ENCODE data around the gene ADAM30. TPM values are rescaled to one million over a fixed set of nuclear protein-coding genes. Genes with fewer than 3 reads are reported as not detected.

ADAM30 gene
- total and polyA plus RNA-seq, 2 experiments from 2014 or later = not detected

- Histone ChIP-seq H3K4me3 (no peak overlapping the region), H3K36me3 (ENCODE audit: low read depth) (peaks cover 83% of the 10 kb centered on the region), H3K9me2 (ENCODE audit: insufficient read depth) (no peaks in the 10 kb centered on the region), H3K27me3 (replicated peaks; ENCODE audit: insufficient read depth) (no peaks in the 10 kb centered on the region), H3K9me3 (ENCODE audit: low read depth) (no peaks in the 10 kb centered on the region), H3K4me1 (ENCODE audit: insufficient read depth) (no peaks in the 10 kb centered on the region), H3K27ac (no peak overlapping the region), H2AFZ (no peak overlapping the region), H3K9ac (no peak overlapping the region), H3K79me2 (ENCODE audit: insufficient read depth) (no peaks in the 10 kb centered on the region), H3K4me2 (ENCODE audit: unreplicated experiment) (no peak overlapping the region), H4K20me1 (ENCODE audit: insufficient read depth) (no peaks in the 10 kb centered on the region), H3F3A (ENCODE audit: insufficient read depth) (no peaks in the 10 kb centered on the region)
- no peak for DNase-seq
- 98% methylated on average over 7 of the region's 7 CpGs for WGBS, 2 experiments (ENCODE audit: low coverage in 1 of 2, low lambda C conversion rate in 2 of 2, missing lambda C conversion rate in 2 of 2)
- in situ Hi-C loops (cut with MboI) = no loop called here
- no peak for TF ChIP-seq EZH2 (IDR thresholded peaks at IDR 0.05; ENCODE audit: insufficient read depth, poor library complexity, severe bottlenecking)
- TF ChIP-seq EZH2phosphoT487 (IDR thresholded peaks at IDR 0.05; ENCODE audit: insufficient read depth, low read depth) = no peak
Measured at GRCh38 chr1:119918301-119918700, 22.0 kb upstream of the ADAM30 start.

DNA sequence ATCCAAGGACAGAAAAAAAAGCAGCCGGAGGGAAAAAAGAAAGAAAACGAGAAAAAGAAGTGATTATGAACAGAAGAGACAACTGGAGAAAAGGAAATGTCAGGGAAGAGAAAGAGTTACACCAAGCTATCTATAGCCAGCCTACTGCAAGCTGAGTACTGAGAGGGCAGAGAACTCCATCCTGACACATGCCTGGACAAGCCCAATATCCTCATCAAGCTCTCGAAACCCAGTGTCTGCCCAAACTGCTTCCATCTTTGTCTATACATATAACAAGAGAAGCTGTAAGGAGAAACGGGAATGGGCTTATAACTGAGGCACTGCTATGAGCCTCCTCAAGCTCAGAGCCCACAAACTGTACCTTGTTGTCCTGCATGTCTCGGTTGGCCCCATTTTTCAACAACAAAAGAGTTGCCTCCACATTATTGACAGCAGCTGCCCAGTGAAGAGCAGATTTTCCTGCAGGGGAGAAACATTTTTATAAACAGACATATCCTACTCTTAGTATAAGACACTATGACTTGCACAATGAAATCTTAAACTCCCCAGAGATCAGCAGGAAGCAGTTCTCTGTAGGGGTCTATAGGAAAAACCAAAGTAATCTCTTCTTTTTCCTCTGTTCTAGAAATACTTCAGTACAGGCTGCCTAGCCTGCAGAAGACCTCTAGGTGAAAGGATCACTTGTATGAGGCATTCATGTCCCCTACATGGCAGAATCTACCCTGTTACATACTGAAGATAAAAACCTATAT, 21.2 kb upstream of the ADAM30 start:
- in situ Hi-C loops (cut with MboI) = no loop called here
- Histone ChIP-seq H3K9ac (no peak overlapping the region), H3K4me2 (ENCODE audit: unreplicated experiment) (no peak overlapping the region), H3F3A (ENCODE audit: insufficient read depth) (no peaks in the 10 kb centered on the region), H2AFZ (no peak overlapping the region), H3K9me3 (ENCODE audit: low read depth) (no peaks in the 10 kb centered on the region), H3K27me3 (replicated peaks; ENCODE audit: insufficient read depth) (no peaks in the 10 kb centered on the region), H4K20me1 (ENCODE audit: insufficient read depth) (no peaks in the 10 kb centered on the region), H3K4me1 (ENCODE audit: insufficient read depth) (no peaks in the 10 kb centered on the region), H3K27ac (no peak overlapping the region), H3K9me2 (ENCODE audit: insufficient read depth) (no peaks in the 10 kb centered on the region), H3K79me2 (ENCODE audit: insufficient read depth) (no peaks in the 10 kb centered on the region), H3K4me3 (no peak overlapping the region), H3K36me3 (ENCODE audit: low read depth) (peaks cover 81% of the 10 kb centered on the region)
- WGBS, 2 experiments (ENCODE audit: low coverage in 1 of 2, low lambda C conversion rate in 2 of 2, missing lambda C conversion rate in 2 of 2) = 92 to 97% methylated on average over 5 of the region's 5 CpGs
- TF ChIP-seq EZH2phosphoT487 (IDR thresholded peaks at IDR 0.05; ENCODE audit: insufficient read depth, low read depth) (no peak), EZH2 (IDR thresholded peaks at IDR 0.05; ENCODE audit: insufficient read depth, poor library complexity, severe bottlenecking) (no peak)
- no peak for DNase-seq

DNA sequence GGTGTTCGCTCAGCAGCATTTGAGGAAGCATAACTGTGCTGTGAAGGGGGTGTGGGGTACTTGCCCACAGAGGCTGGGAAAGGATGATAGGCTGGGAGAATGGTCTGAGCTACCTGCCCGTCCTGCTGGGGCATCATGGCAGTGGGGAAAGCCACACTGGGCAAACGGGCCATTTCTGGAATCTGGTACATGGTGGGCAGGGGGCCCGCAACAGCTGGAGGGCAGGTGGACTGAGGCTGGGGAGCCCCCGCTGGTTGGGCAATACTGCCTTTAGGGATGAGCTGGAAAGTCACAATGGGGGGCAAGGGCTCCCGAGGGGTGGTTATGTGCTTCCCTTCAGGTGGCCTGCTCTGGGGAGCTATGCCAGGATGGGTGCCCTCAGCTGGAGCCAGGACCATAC, 19.2 kb upstream of the ADAM30 start:
- no peaks in the 10 kb centered on the region for H3K27me3 ChIP-seq (replicated peaks; ENCODE audit: insufficient read depth)
- in situ Hi-C loops (cut with MboI) = no loop called here
- no peak overlapping the region for H2AFZ ChIP-seq
- no peak for DNase-seq
- no peak overlapping the region for H3K4me3 ChIP-seq
- H3K4me2 ChIP-seq (ENCODE audit: unreplicated experiment) = no peak overlapping the region
- TF ChIP-seq EZH2phosphoT487 (IDR thresholded peaks at IDR 0.05; ENCODE audit: insufficient read depth, low read depth) (no peak), EZH2 (IDR thresholded peaks at IDR 0.05; ENCODE audit: insufficient read depth, poor library complexity, severe bottlenecking) (no peak)
- no peaks in the 10 kb centered on the region for H3F3A ChIP-seq (ENCODE audit: insufficient read depth)
- H3K4me1 ChIP-seq (ENCODE audit: insufficient read depth) = no peaks in the 10 kb centered on the region
- H4K20me1 ChIP-seq (ENCODE audit: insufficient read depth) = no peaks in the 10 kb centered on the region
- H3K9me3 ChIP-seq (ENCODE audit: low read depth) = no peaks in the 10 kb centered on the region
- H3K9ac ChIP-seq = no peak overlapping the region
- H3K27ac ChIP-seq = no peak overlapping the region
- no peaks in the 10 kb centered on the region for H3K9me2 ChIP-seq (ENCODE audit: insufficient read depth)
- 71 to 89% methylated on average over 6 of the region's 6 CpGs for WGBS, 2 experiments (ENCODE audit: low coverage in 1 of 2, low lambda C conversion rate in 2 of 2, missing lambda C conversion rate in 2 of 2)
- H3K36me3 ChIP-seq (ENCODE audit: low read depth) = peaks cover 70% of the 10 kb centered on the region
- 0 out of 2 replicates have a peak, but pooled peaks cover 9% of the 10 kb centered on the region for H3K79me2 ChIP-seq (ENCODE audit: insufficient read depth)

GRCh38 chr1:119914071-119914470, 17.8 kb upstream of the ADAM30 start:
- no peaks in the 10 kb centered on the region for H3K27me3 ChIP-seq (replicated peaks; ENCODE audit: insufficient read depth)
- no peaks in the 10 kb centered on the region for H3K9me2 ChIP-seq (ENCODE audit: insufficient read depth)
- no peak overlapping the region for H3K4me3 ChIP-seq
- no peak overlapping the region for H2AFZ ChIP-seq
- 4% methylated on average over 1 of the region's 1 CpG for WGBS, 2 experiments (ENCODE audit: low coverage in 1 of 2, low lambda C conversion rate in 2 of 2, missing lambda C conversion rate in 2 of 2)
- no peak overlapping the region for H3K9ac ChIP-seq
- DNase-seq = no peak
- TF ChIP-seq EZH2phosphoT487 (IDR thresholded peaks at IDR 0.05; ENCODE audit: insufficient read depth, low read depth) (no peak), EZH2 (IDR thresholded peaks at IDR 0.05; ENCODE audit: insufficient read depth, poor library complexity, severe bottlenecking) (no peak)
- H3K4me1 ChIP-seq (ENCODE audit: insufficient read depth) = no peaks in the 10 kb centered on the region
- H3F3A ChIP-seq (ENCODE audit: insufficient read depth) = no peaks in the 10 kb centered on the region; the same call in 1 of the 2 replicates
- H3K79me2 ChIP-seq (ENCODE audit: insufficient read depth) = 0 out of 2 replicates have a peak, but pooled peaks cover 9% of the 10 kb centered on the region
- H3K4me2 ChIP-seq (ENCODE audit: unreplicated experiment) = no peak overlapping the region
- no peaks in the 10 kb centered on the region for H4K20me1 ChIP-seq (ENCODE audit: insufficient read depth)
- in situ Hi-C loops (cut with MboI) = no loop called here
- H3K9me3 ChIP-seq (ENCODE audit: low read depth) = no peaks in the 10 kb centered on the region
- no peak overlapping the region for H3K27ac ChIP-seq
- H3K36me3 ChIP-seq (ENCODE audit: low read depth) = peaks cover 56% of the 10 kb centered on the region

Data from GM23248 (cell line).